Activated naive CD4-positive, alpha-beta T cell treated with anti-CD3 and anti-CD28 coated beads for 36 hours (primary cell): ENCODE data around the gene PRMT2. TPM values are rescaled to one million over a fixed set of nuclear protein-coding genes. Genes with fewer than 3 reads are reported as not detected.
A peak's percentile ranks its signal among the peaks of the same experiment; 100 is the strongest.

Experiments
- CTCF ChIA-PET: fragments of 350-600 bp; sonication (Branson Sonifier 250); formaldehyde crosslinking; loops from one replicate; lab custom pipeline; 2021; ENCODE audit warnings: antibody characterized with exemption; lab: Charles Lee
- DNase-seq: peaks from one replicate; pipeline ENCODE4 v3.0.0-alpha.2; 2020
- H3K27ac Mint-ChIP-seq: one replicate; pipeline ENCODE4 v1.8.0; 2021; ENCODE audit warnings: mild to moderate bottlenecking, mixed read lengths
- H3K27me3 Mint-ChIP-seq: one replicate; pipeline ENCODE4 v1.8.0; 2021; ENCODE audit warnings: low read depth, mixed read lengths
- H3K36me3 Mint-ChIP-seq: one replicate; pipeline ENCODE4 v1.8.0; 2021; ENCODE audit warnings: low read depth, mixed read lengths
- H3K4me1 Mint-ChIP-seq: one replicate; pipeline ENCODE4 v1.8.0; 2021; ENCODE audit warnings: low read depth, mixed read lengths
- H3K4me3 Mint-ChIP-seq: one replicate; pipeline ENCODE4 v1.8.0; 2021; ENCODE audit warnings: mild to moderate bottlenecking, moderate library complexity, mixed read lengths
- H3K9me3 Mint-ChIP-seq: one replicate; pipeline ENCODE4 v1.8.0; 2021; ENCODE audit warnings: mixed read lengths
- intact Hi-C: fragments of 100-400 bp; cut with micrococcal nuclease; formaldehyde crosslinking; loops from one replicate; pipeline ENCODE4 v1.15.1; 2023
- total RNA-seq, 2 experiments: library from RNA; stranded (reverse); gene quantifications; one replicate each; pipeline ENCODE4 v1.2.3, GENCODE V29; 2021

The PRMT2 gene
- total RNA-seq, result 10 to 100 TPM; 78.5 to 81.1 TPM

- DNase-seq, result peak; percentile 97
- Mint-ChIP-seq H3K9me3 (no peaks in the 10 kb centered on the region), H3K4me3 (peak within 1 kb of the TSS; percentile 86), H3K27me3 (no peaks in the 10 kb centered on the region), H3K36me3 (peaks cover 10% of the 10 kb centered on the region), H3K27ac (peak within 1 kb of the TSS; percentile 93), H3K4me1 (peaks cover 68% of the 10 kb centered on the region)
- CTCF ChIA-PET, result interaction anchor here (1.0 to 1.3 kb wide), 2 partner anchors 76 to 77 kb away, joined by 3 read pairs; no protein-coding TSS in a partner anchor
- intact Hi-C loops, result loop anchor here (1.0 kb wide), 4 partner anchors 30 to 311 kb away; partner anchors contain the start of genes DIP2A, PCNT and S100B
Measured at GRCh38 chr21:46635324-46636180, at the start of gene PRMT2. Gene PRMT2 (plus strand): TSS chr21:46635674. CDS start chr21:46636952, 1,278 bp downstream.

GRCh38 chr21:46594276-46594675 lies 41.2 kb upstream of the PRMT2 start:
- Mint-ChIP-seq H3K27ac (no peak overlapping the region), H3K27me3 (no peaks in the 10 kb centered on the region), H3K36me3 (peaks cover 4% of the 10 kb centered on the region), H3K9me3 (peaks cover 35% of the 10 kb centered on the region), H3K4me1 (peaks cover 9% of the 10 kb centered on the region), H3K4me3 (no peak overlapping the region)
- intact Hi-C loops, result no loop called here
- DNase-seq, result no peak
- CTCF ChIA-PET, result interaction anchor here (1.5 kb wide), 1 partner anchor 27 kb away, joined by 4 read pairs; no protein-coding TSS in a partner anchor

- CTCF ChIA-PET, result no interaction called here
- Mint-ChIP-seq H3K36me3 (peaks cover 4% of the 10 kb centered on the region), H3K27me3 (no peaks in the 10 kb centered on the region), H3K27ac (no peak overlapping the region), H3K4me3 (no peak overlapping the region), H3K4me1 (peaks cover 17% of the 10 kb centered on the region), H3K9me3 (peaks cover 22% of the 10 kb centered on the region)
- intact Hi-C loops, result no loop called here
- DNase-seq, result no peak
Measured at GRCh38 chr21:46596201-46596600, 39.3 kb upstream of the PRMT2 start.

GRCh38 chr21:46597031-46597430 lies 38.4 kb upstream of the PRMT2 start:
- H3K4me1 Mint-ChIP-seq, result peaks cover 17% of the 10 kb centered on the region
- CTCF ChIA-PET, result interaction anchor here (0.6 kb wide), 1 partner anchor 67 kb away, joined by 3 read pairs; no protein-coding TSS in a partner anchor
- H3K9me3 Mint-ChIP-seq, result peaks cover 15% of the 10 kb centered on the region
- no peak overlapping the region for H3K4me3 Mint-ChIP-seq
- intact Hi-C loops, result no loop called here
- no peak overlapping the region for H3K27ac Mint-ChIP-seq
- H3K36me3 Mint-ChIP-seq, result peaks cover 4% of the 10 kb centered on the region
- DNase-seq, result no peak
- H3K27me3 Mint-ChIP-seq, result no peaks in the 10 kb centered on the region

GRCh38 chr21:46597896-46598343 lies 37.6 kb upstream of the PRMT2 start:
- CTCF ChIA-PET, result interaction anchor here (0.8 kb wide), 1 partner anchor 42 kb away, joined by 3 read pairs; no protein-coding TSS in a partner anchor
- Mint-ChIP-seq H3K27ac (no peak overlapping the region), H3K36me3 (peaks cover 3% of the 10 kb centered on the region), H3K4me1 (peaks cover 17% of the 10 kb centered on the region), H3K9me3 (peaks cover 11% of the 10 kb centered on the region), H3K27me3 (no peaks in the 10 kb centered on the region), H3K4me3 (no peak overlapping the region)
- intact Hi-C loops, result no loop called here
- DNase-seq, result no peak

- Mint-ChIP-seq H3K9me3 (peaks cover 6% of the 10 kb centered on the region), H3K27ac (no peak overlapping the region), H3K27me3 (no peaks in the 10 kb centered on the region), H3K4me1 (peaks cover 17% of the 10 kb centered on the region), H3K4me3 (no peak overlapping the region), H3K36me3 (no peaks in the 10 kb centered on the region)
- DNase-seq, result no peak
- CTCF ChIA-PET, result no interaction called here
- intact Hi-C loops, result no loop called here
Measured at GRCh38 chr21:46598581-46599572, 36.6 kb upstream of the PRMT2 start.

- CTCF ChIA-PET, result interaction anchor here (1.0 kb wide), 1 partner anchor 21 kb away, joined by 3 read pairs; no protein-coding TSS in a partner anchor
- no peak for DNase-seq
- H3K27me3 Mint-ChIP-seq, result no peaks in the 10 kb centered on the region
- intact Hi-C loops, result no loop called here
- no peaks in the 10 kb centered on the region for H3K36me3 Mint-ChIP-seq
- no peak overlapping the region for H3K27ac Mint-ChIP-seq
- no peak overlapping the region for H3K4me3 Mint-ChIP-seq
- no peaks in the 10 kb centered on the region for H3K9me3 Mint-ChIP-seq
- H3K4me1 Mint-ChIP-seq, result peaks cover 24% of the 10 kb centered on the region
Measured at GRCh38 chr21:46600305-46600704, 35.2 kb upstream of the PRMT2 start.

GRCh38 chr21:46600978-46601377 lies 34.5 kb upstream of the PRMT2 start:
- intact Hi-C loops, result no loop called here
- CTCF ChIA-PET, result interaction anchor here (1.0 kb wide), 1 partner anchor 22 kb away, joined by 3 read pairs; no protein-coding TSS in a partner anchor
- no peak overlapping the region for H3K27ac Mint-ChIP-seq
- no peak overlapping the region for H3K4me3 Mint-ChIP-seq
- H3K27me3 Mint-ChIP-seq, result no peaks in the 10 kb centered on the region
- peaks cover 31% of the 10 kb centered on the region for H3K4me1 Mint-ChIP-seq
- no peaks in the 10 kb centered on the region for H3K9me3 Mint-ChIP-seq
- no peak for DNase-seq
- no peaks in the 10 kb centered on the region for H3K36me3 Mint-ChIP-seq

- intact Hi-C loops, result no loop called here
- no peak overlapping the region for H3K4me3 Mint-ChIP-seq
Measured at GRCh38 chr21:46603228-46603627, 32.2 kb upstream of the PRMT2 start.

GRCh38 chr21:46604329-46604974 lies 31.0 kb upstream of the PRMT2 start:
- CTCF ChIA-PET, result no interaction called here

More at GRCh38 chr21:46603228-46603627, 32.2 kb upstream of the PRMT2 start:
- CTCF ChIA-PET, result no interaction called here
- Mint-ChIP-seq H3K36me3 (no peaks in the 10 kb centered on the region), H3K27me3 (no peaks in the 10 kb centered on the region), H3K9me3 (no peaks in the 10 kb centered on the region), H3K27ac (no peak overlapping the region), H3K4me1 (peaks cover 49% of the 10 kb centered on the region)
- DNase-seq, result no peak

GRCh38 chr21:46604975-46605766 lies 30.3 kb upstream of the PRMT2 start, which contains the start of gene S100B:
Gene S100B (minus strand): TSS chr21:46605082. CDS start chr21:46602415, 2,667 bp downstream.
- Mint-ChIP-seq H3K27ac (no peak within 1 kb of the TSS), H3K27me3 (no peaks in the 10 kb centered on the region), H3K36me3 (no peaks in the 10 kb centered on the region), H3K9me3 (no peaks in the 10 kb centered on the region), H3K4me3 (no peak within 1 kb of the TSS), H3K4me1 (peaks cover 33% of the 10 kb centered on the region)
- CTCF ChIA-PET, result no interaction called here
- DNase-seq, result no peak
- intact Hi-C loops, result loop anchor here (1.0 kb wide), 1 partner anchor 30 kb away; the partner anchor contains the start of gene PRMT2

More at GRCh38 chr21:46604329-46604974, 31.0 kb upstream of the PRMT2 start:
- Mint-ChIP-seq H3K27ac (no peak overlapping the region), H3K27me3 (no peaks in the 10 kb centered on the region), H3K4me1 (peaks cover 40% of the 10 kb centered on the region), H3K4me3 (no peak overlapping the region), H3K36me3 (no peaks in the 10 kb centered on the region), H3K9me3 (no peaks in the 10 kb centered on the region)
- intact Hi-C loops, result no loop called here
- DNase-seq, result no peak
